GM18907 (cell line): ENCODE results near the gene IL24.

ENCODE experiments used
- ATAC-seq: cut with Tn5 transposase; IDR thresholded peaks from one replicate; pipeline ENCODE4 v1.9.1; 2021; ENCODE audit warnings: mild to moderate bottlenecking, moderate library complexity; ENCODE audit not compliant: unreplicated experiment

Gene IL24

GRCh38 chr1:206947255-206947654 lies 50.0 kb downstream of the IL24 start:
- ATAC-seq: no peak

GRCh38 chr1:206949208-206949607 lies 52.0 kb downstream of the IL24 start:
- no peak for ATAC-seq

- no peak for ATAC-seq
These were observed 52.4 kb downstream of the IL24 start for GRCh38 chr1:206949641-206950040.

- ATAC-seq: peak; percentile 57
These were observed 54.3 kb downstream of the IL24 start for GRCh38 chr1:206951318-206952100.

- peak; percentile 42 for ATAC-seq
These were observed 54.9 kb downstream of the IL24 start for GRCh38 chr1:206952171-206952570.

GRCh38 chr1:206953126-206953525 lies 55.9 kb downstream of the IL24 start:
- no peak for ATAC-seq

- no peak for ATAC-seq
These were observed 56.4 kb downstream of the IL24 start for GRCh38 chr1:206953626-206954025.
